Stimulated activated CD4-positive, alpha-beta T cell treated with anti-CD3 and anti-CD28 coated beads, Interleukin-1b, Interleukin-23, amount 100 ng/mL, for 1 hour (primary cell): ENCODE data around the gene TFPT.
"Not testable (repeated sequence)": the region's sequence is repeated elsewhere in the genome, so short reads cannot be mapped to it uniquely, and the experiment has no call there.

Experiments
- DNase-seq, 2 donors: peaks; one replicate each; pipeline ENCODE4 v3.0.0-alpha.2; 2020; ENCODE audit warnings: low read depth in 2 of 2

The TFPT gene

GRCh38 chr19:54124393-54124792 is 8.9 kb upstream of the TFPT start:
- DNase-seq: no peak

GRCh38 chr19:54123682-54124081 is 8.2 kb upstream of the TFPT start:
- no peak for DNase-seq

GRCh38 chr19:54121259-54121658 is 5.8 kb upstream of the TFPT start:
- DNase-seq: no peak

- DNase-seq: no peak
These were observed 933 bp downstream of the TFPT start for GRCh38 chr19:54114340-54115108.

- no peak for DNase-seq
These were observed 5.8 kb downstream of the TFPT start for GRCh38 chr19:54109651-54110050.

GRCh38 chr19:54108496-54108895 is 7.0 kb downstream of the TFPT start:
- DNase-seq: no peak

GRCh38 chr19:54107876-54108490 is 7.5 kb downstream of the TFPT start:
- DNase-seq: no peak

- no peak for DNase-seq
These were observed 8.7 kb downstream of the TFPT start for GRCh38 chr19:54106716-54107115.

GRCh38 chr19:54105796-54106195 is 9.7 kb downstream of the TFPT start:
- DNase-seq: no peak

- DNase-seq: no peak
These were observed 10.3 kb downstream of the TFPT start for GRCh38 chr19:54104998-54105715.

- peak; percentile 87 to 96 for DNase-seq
These were observed 12.9 kb downstream of the TFPT start, which contains the start of gene NDUFA3 for GRCh38 chr19:54102421-54103169. TSS of gene NDUFA3 (plus strand) at chr19:54102855. CDS start at chr19:54102879, 24 bp downstream.

GRCh38 chr19:54100561-54100960 is 14.9 kb downstream of the TFPT start, which contains the start of gene OSCAR:
TSS of gene OSCAR (minus strand) at chr19:54100803. CDS start at chr19:54100792, 11 bp downstream.
- no peak for DNase-seq

GRCh38 chr19:54099903-54100255 is 15.6 kb downstream of the TFPT start:
- not testable (repeated sequence) for DNase-seq

- DNase-seq: no peak
These were observed 16.1 kb downstream of the TFPT start for GRCh38 chr19:54099190-54099902.

- DNase-seq: no peak
These were observed 18.8 kb downstream of the TFPT start for GRCh38 chr19:54096617-54097106.

- DNase-seq: not testable (repeated sequence)
These were observed 19.4 kb downstream of the TFPT start for GRCh38 chr19:54095859-54096616.

GRCh38 chr19:54095136-54095858 is 20.2 kb downstream of the TFPT start:
- DNase-seq: no peak

GRCh38 chr19:54094426-54095000 is 20.9 kb downstream of the TFPT start:
- no peak for DNase-seq

GRCh38 chr19:54084410-54084809 is 31.0 kb downstream of the TFPT start:
- DNase-seq: no peak
